Mesothelial cell of epicardium (in vitro differentiated cells): ENCODE measurements around the gene DERL2. TPM values are rescaled to one million over a fixed set of nuclear protein-coding genes. Genes with fewer than 3 reads are reported as not detected.
A peak's percentile ranks its signal among the peaks of the same experiment; 100 is the strongest.

Source experiments
- DNase-seq, 2 experiments: peaks; one replicate each; pipeline ENCODE4 v3.0.0; 2021; ENCODE audit warnings: low spot score in 2 of 2; ENCODE audit not compliant: unreplicated experiment in 2 of 2
- H3K27ac Mint-ChIP-seq: 2 replicates; pipeline ENCODE4 v1.8.0; 2021; ENCODE audit warnings: mixed read lengths
- H3K27me3 Mint-ChIP-seq: 2 replicates; pipeline ENCODE4 v1.8.0; 2021; ENCODE audit warnings: low read depth, mixed read lengths
- H3K36me3 Mint-ChIP-seq: 2 replicates; pipeline ENCODE4 v1.8.0; 2021; ENCODE audit warnings: mixed read lengths
- H3K4me1 Mint-ChIP-seq: 2 replicates; pipeline ENCODE4 v1.8.0; 2021; ENCODE audit warnings: mixed read lengths
- H3K4me3 Mint-ChIP-seq: 2 replicates; pipeline ENCODE4 v1.8.0; 2021; ENCODE audit warnings: mild to moderate bottlenecking, moderate library complexity, mixed read lengths
- H3K9me3 Mint-ChIP-seq: 2 replicates; pipeline ENCODE4 v1.8.0; 2021; ENCODE audit warnings: mixed read lengths
- CTCF ChIP-seq: fragments of 200-600 bp; sonication (generic); IDR thresholded peaks from one replicate; pipeline ENCODE4 v1.5.0; 2021; ENCODE audit warnings: antibody characterized with exemption; ENCODE audit not compliant: unreplicated experiment
- total RNA-seq: library from RNA; stranded (reverse); gene quantifications from 3 replicates; pipeline ENCODE4 v1.2.1, GENCODE V29; 2021

DERL2 gene
- total RNA-seq, 1 donor from 2014 or later: 70.6 TPM

- Mint-ChIP-seq H3K27me3 (peaks cover 13% of the 10 kb centered on the region), H3K36me3 (peaks cover 11% of the 10 kb centered on the region), H3K27ac (peak overlapping the region; percentile 93)
Measured at GRCh38 chr17:5500589-5501391, 14.8 kb upstream of the DERL2 start.

GRCh38 chr17:5500247-5500588 is 14.2 kb upstream of the DERL2 start:
- H3K27ac Mint-ChIP-seq: peak overlapping the region; percentile 93
- no peak for TF ChIP-seq CTCF
- peaks cover 11% of the 10 kb centered on the region for H3K36me3 Mint-ChIP-seq
- H3K27me3 Mint-ChIP-seq: peaks cover 15% of the 10 kb centered on the region
- peaks cover 22% of the 10 kb centered on the region for H3K4me1 Mint-ChIP-seq
- DNase-seq: no peak
- peaks cover 4% of the 10 kb centered on the region for H3K9me3 Mint-ChIP-seq
- peak overlapping the region; percentile 97 for H3K4me3 Mint-ChIP-seq

More at GRCh38 chr17:5500589-5501391, 14.8 kb upstream of the DERL2 start:
- no peak for TF ChIP-seq CTCF
- H3K4me1 Mint-ChIP-seq: peaks cover 22% of the 10 kb centered on the region
- peak overlapping the region; percentile 97 for H3K4me3 Mint-ChIP-seq
- peaks cover 4% of the 10 kb centered on the region for H3K9me3 Mint-ChIP-seq
- DNase-seq: peak; percentile 90 to 92

- Mint-ChIP-seq H3K4me3 (peak overlapping the region; percentile 97), H3K9me3 (peaks cover 4% of the 10 kb centered on the region), H3K4me1 (peaks cover 22% of the 10 kb centered on the region), H3K27ac (no peak overlapping the region), H3K36me3 (peaks cover 11% of the 10 kb centered on the region), H3K27me3 (peaks cover 15% of the 10 kb centered on the region)
- TF ChIP-seq CTCF: no peak
- no peak for DNase-seq
Measured at GRCh38 chr17:5499476-5500231, 13.7 kb upstream of the DERL2 start.

GRCh38 chr17:5492970-5493369 is 7.0 kb upstream of the DERL2 start:
- H3K4me1 Mint-ChIP-seq: peaks cover 5% of the 10 kb centered on the region
- no peak for TF ChIP-seq CTCF
- peaks cover 10% of the 10 kb centered on the region for H3K27me3 Mint-ChIP-seq
- H3K4me3 Mint-ChIP-seq: no peak overlapping the region
- peaks cover 6% of the 10 kb centered on the region for H3K9me3 Mint-ChIP-seq
- peaks cover 22% of the 10 kb centered on the region for H3K36me3 Mint-ChIP-seq
- DNase-seq: no peak
- H3K27ac Mint-ChIP-seq: no peak overlapping the region

- Mint-ChIP-seq H3K4me1 (peaks cover 32% of the 10 kb centered on the region), H3K27me3 (no peaks in the 10 kb centered on the region), H3K4me3 (no peak overlapping the region), H3K27ac (no peak overlapping the region), H3K36me3 (peaks cover 23% of the 10 kb centered on the region), H3K9me3 (peaks cover 6% of the 10 kb centered on the region)
- no peak for DNase-seq
- no peak for TF ChIP-seq CTCF
Measured at GRCh38 chr17:5488752-5489151, 2.8 kb upstream of the DERL2 start.
